ENCODE measurements around the gene GH1.
"Not testable (repeated sequence)": the region's sequence is repeated elsewhere in the genome, so short reads cannot be mapped to it uniquely, and the experiment has no call there.

GH1 gene

DNA sequence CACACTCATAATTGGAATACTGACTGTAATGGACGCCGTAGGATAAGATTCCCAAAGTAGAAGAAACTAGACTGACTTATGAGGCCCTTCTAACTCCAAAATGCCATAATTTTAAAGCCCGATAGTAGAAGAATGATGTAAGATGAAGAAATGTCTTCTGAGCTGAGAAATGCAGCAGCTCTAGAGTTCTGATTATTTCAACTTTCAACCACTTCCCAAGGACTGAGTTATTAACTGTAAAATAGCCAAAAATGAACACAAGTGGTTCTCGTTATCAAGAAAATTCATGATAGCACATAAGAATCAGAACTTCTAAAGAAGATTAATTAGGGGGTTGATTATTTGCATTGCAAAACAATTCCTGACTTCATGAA is 48.4 kb downstream of the GH1 start:
- in situ Hi-C loops (cut with MboI; ENCODE audit: low sequenced_read_pairs), result not testable (repeated sequence)

DNA sequence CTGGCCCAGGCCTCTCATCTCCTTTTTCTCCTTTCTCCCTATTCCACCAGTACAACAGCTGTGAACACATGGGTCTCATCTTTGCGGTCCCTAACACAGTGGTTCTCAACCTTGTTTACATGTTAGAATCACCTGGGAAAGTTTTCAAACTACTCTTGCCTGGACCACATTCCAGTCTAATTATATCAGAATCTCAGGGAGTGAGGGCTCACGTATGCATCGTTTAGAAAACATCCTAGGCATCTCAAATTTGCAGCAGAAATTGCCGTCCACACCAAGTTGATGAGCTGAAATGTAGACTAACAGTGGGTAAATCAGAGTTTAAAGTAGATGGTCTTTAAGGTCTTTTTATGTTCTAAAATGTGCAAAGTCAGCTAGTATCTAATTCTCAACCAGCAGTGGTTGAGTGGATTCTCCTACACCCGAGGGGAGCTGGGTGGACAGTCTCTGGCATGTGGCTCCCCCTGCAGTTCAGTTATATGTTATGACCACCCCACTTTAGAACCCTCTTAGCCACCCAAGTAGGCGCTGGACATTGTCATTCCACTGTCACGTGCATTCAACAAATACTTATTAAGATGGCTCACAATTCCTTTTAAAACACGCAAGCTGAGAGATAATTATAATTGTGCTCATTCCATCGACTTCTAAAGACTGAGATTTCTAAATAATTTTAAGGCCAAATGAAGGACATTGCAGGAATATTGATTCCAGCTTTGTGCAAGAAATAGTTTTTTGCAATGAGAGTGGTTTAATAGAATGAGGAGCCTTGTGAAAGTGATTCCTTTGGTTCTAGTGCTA is 48.9 kb downstream of the GH1 start:
- in situ Hi-C loops (cut with MboI; ENCODE audit: low sequenced_read_pairs), result not testable (repeated sequence)
